ENCODE measurements around the gene GSE1.

Gene GSE1

GRCh38 chr16:85689950-85690320 is 76.8 kb downstream of the GSE1 start:
- no peak for TF ChIP-seq CTCF (IDR thresholded peaks at IDR 0.05)
- Histone ChIP-seq H3K4me3 (no peak overlapping the region), H3K27ac (no peak overlapping the region), H3K4me1 (peaks cover 0 to 22% (median 12%) of the 10 kb centered on the region in 4 donors), H3K36me3 (no peaks in the 10 kb centered on the region), H3K27me3 (peaks cover 0 to 24% of the 10 kb centered on the region in 2 donors), H3K9me3 (no peaks in the 10 kb centered on the region)
- no peak for DNase-seq
- intact Hi-C loops (cut with DNase I; ENCODE audit: low total_unique reads) = no loop called here

GRCh38 chr16:85690469-85691064 is 77.4 kb downstream of the GSE1 start:
- TF ChIP-seq CTCF (IDR thresholded peaks at IDR 0.05) = no peak
- H3K9me3 ChIP-seq = no peaks in the 10 kb centered on the region
- DNase-seq = no peak

GRCh38 chr16:85695196-85696128 is 82.3 kb downstream of the GSE1 start:
- H3K4me3 ChIP-seq = no peak overlapping the region
- intact Hi-C loops (cut with DNase I; ENCODE audit: low total_unique reads) = no loop called here
- no peak overlapping the region for H3K27ac ChIP-seq
- no peaks in the 10 kb centered on the region for H3K9me3 ChIP-seq
- no peaks in the 10 kb centered on the region for H3K4me1 ChIP-seq
- no peak for TF ChIP-seq CTCF (IDR thresholded peaks at IDR 0.05)
- H3K36me3 ChIP-seq = no peaks in the 10 kb centered on the region
- H3K27me3 ChIP-seq = peaks cover 0 to 52% of the 10 kb centered on the region in 2 donors
- DNase-seq = no peak

More at GRCh38 chr16:85690469-85691064, 77.4 kb downstream of the GSE1 start:
- Histone ChIP-seq H3K27me3 (peaks cover 0 to 30% of the 10 kb centered on the region in 2 donors), H3K4me1 (peaks cover 0 to 22% (median 12%) of the 10 kb centered on the region in 4 donors), H3K4me3 (no peak overlapping the region), H3K36me3 (no peaks in the 10 kb centered on the region), H3K27ac (no peak overlapping the region)
- intact Hi-C loops (cut with DNase I; ENCODE audit: low total_unique reads) = no loop called here

GRCh38 chr16:85696781-85697180 is 83.7 kb downstream of the GSE1 start:
- intact Hi-C loops (cut with DNase I; ENCODE audit: low total_unique reads) = no loop called here
- H3K9me3 ChIP-seq = no peaks in the 10 kb centered on the region
- no peak for TF ChIP-seq CTCF (IDR thresholded peaks at IDR 0.05)

GRCh38 chr16:85697431-85697830 is 84.3 kb downstream of the GSE1 start:
- Histone ChIP-seq H3K27me3 (peaks cover 0 to 59% of the 10 kb centered on the region in 2 donors), H3K9me3 (no peaks in the 10 kb centered on the region), H3K36me3 (no peaks in the 10 kb centered on the region), H3K4me1 (no peaks in the 10 kb centered on the region), H3K4me3 (no peak overlapping the region), H3K27ac (no peak overlapping the region)
- no peak for DNase-seq
- intact Hi-C loops (cut with DNase I; ENCODE audit: low total_unique reads) = no loop called here
- no peak for TF ChIP-seq CTCF (IDR thresholded peaks at IDR 0.05)

More at GRCh38 chr16:85696781-85697180, 83.7 kb downstream of the GSE1 start:
- Histone ChIP-seq H3K4me1 (no peaks in the 10 kb centered on the region), H3K27me3 (peaks cover 0 to 59% of the 10 kb centered on the region in 2 donors), H3K27ac (no peak overlapping the region), H3K36me3 (no peaks in the 10 kb centered on the region), H3K4me3 (no peak overlapping the region)
- no peak for DNase-seq
